Subcutaneous adipose tissue (tissue), 4 donors: ENCODE data around the gene TNIP1. TPM values are rescaled to one million over a fixed set of nuclear protein-coding genes. Genes with fewer than 3 reads are reported as not detected.

Source experiments
- CTCF ChIP-seq: fragments of 450-650 bp; IDR thresholded peaks from one replicate; pipeline ENCODE4 v1.5.1; 2016; ENCODE audit warnings: low read depth, mild to moderate bottlenecking, control low read depth, antibody characterized with exemption, moderate library complexity
- total RNA-seq, 4 donors: library from RNA; depleted of rRNA; stranded (reverse); fragments of >200 nt; gene quantifications; one replicate each; pipeline ENCODE4 v1.1.0, GENCODE V29; 2016

TNIP1 gene
- total RNA-seq, 4 donors from 2014 or later, result 97.1 to 376 (median 190) TPM

- TF ChIP-seq CTCF, result no peak
These were observed 77.9 kb downstream of the TNIP1 start for GRCh38 chr5:151002681-151003502.

- TF ChIP-seq CTCF, result no peak
These were observed 78.6 kb downstream of the TNIP1 start for GRCh38 chr5:151002250-151002649.

DNA sequence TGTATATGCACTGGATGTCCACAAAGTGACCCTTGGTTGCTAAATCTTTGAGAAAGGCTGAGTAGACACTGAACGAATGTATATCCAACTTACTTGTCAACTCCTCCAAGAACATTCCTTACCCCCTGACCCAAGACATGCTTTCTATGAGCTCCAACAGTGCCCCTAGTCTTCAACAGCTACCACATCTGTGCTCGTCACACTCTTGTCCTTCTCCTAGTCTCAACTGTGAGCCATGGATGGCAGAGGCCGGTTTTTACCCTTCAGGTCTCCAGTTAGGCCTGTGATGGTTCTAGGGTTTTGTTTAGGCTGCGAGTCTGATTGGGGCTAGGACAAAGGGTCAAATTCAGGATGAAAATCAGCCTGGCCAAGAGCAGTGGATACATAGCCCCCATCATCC, 79.4 kb downstream of the TNIP1 start:
- TF ChIP-seq CTCF, result no peak

DNA sequence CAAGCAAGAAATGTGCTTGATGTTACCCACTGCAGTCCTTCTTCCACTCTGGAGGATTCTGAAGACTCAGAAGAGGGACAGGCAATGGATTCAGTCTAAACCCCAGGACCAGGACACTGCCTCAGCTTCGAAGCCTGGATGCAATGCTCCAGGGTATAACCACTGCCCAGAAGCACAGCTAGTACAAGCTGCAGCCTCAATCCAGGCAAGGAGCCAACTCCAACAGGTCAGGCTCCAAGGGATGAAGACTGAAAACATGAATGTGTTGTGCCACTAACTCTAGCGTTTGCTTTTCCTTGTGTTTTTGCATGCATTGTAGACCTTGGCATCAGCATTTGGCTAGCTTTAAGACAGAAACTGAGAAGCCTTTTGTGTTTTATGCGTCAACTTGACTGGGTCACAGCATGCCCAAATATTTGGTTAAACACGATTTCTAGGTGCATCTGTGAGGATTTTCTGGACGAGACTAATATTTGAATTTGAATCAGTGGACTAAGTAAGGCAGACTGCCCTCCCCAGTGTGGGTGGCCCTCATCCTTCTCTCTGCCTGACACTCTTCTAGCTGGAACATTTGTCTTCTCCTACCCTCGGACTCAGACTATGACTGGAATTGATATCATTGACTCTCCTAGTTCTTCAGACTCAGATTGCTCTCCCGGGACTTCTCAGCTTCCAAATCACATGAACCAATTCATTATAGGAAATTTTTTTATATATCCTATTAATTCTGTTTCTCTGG, 81.0 kb downstream of the TNIP1 start:
- no peak for TF ChIP-seq CTCF

DNA sequence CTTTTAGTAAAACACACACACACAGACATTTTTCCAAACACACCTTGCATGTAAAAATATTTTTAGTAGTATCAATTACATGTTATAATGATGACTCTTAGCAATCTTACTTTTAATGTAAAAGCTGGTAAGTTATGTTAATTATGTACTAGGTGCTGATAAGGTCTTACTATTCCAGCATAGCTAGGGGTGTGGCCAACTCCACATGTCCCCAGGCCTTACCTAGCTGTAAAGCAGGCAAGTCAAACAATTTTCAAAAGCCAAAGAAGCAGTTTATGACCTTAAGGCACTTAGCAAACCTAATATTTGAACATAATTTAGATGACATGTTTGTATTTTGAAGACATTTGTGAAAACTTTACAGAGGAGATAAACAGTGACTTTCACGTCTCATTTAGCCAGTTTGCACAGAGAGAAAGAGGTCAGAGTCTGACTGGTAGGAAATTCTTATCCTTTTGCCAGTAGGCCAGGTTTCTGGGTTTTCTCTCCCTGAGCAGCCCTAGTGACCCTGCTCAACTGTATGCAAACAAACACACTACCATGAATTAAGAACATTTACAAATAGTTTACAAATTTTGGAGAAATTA, 86.9 kb downstream of the TNIP1 start:
- TF ChIP-seq CTCF, result no peak

GRCh38 chr5:150993422-150993821, 87.4 kb downstream of the TNIP1 start:
- TF ChIP-seq CTCF, result no peak

DNA sequence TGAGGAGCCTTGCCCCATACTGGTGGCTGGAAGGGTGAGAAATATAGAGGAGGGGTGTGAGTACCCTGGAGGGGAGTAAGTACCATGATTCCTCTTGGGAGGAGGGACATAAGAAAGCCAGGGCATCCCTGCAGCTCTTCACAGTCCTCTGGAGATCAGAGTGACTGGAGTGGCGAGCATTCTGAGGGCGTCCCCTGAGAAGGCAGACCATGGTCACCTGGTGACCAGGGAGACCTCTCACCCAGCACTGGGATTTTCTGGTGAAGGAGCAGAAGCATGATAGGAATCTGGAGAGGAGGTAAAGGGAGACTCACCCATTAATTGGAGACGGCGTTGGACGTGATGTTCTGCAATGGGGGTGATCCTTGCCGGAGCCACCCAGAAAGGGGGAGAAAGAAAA, 88.1 kb downstream of the TNIP1 start:
- no peak for TF ChIP-seq CTCF
